GM12878 (cell line): ENCODE data around the gene PUS7L. TPM values are rescaled to one million over a fixed set of nuclear protein-coding genes. Genes with fewer than 3 reads are reported as not detected.

Source experiments
- ATAC-seq: fragments of 200-7000 bp; cut with Tn5 transposase; 3 replicates; pipeline ENCODE4 v1.9.1; 2020; ENCODE audit warnings: mild to moderate bottlenecking, moderate library complexity
- BruUV-seq: library from RNA; stranded (reverse); fragments of 400-500 nt; replicated peaks from 2 replicates; lab custom pipeline; 2021; lab: Mats Ljungman, UMichigan
- CTCF ChIA-PET: fragments of 300-600 bp; sonication (Branson Sonifier 250); formaldehyde crosslinking; extraction: SDS; loops from one replicate; lab custom pipeline; 2021; ENCODE audit warnings: inconsistent platforms; lab: Yijun Ruan, JAX
- POLR2A ChIA-PET: fragments of 350-600 bp; formaldehyde crosslinking; extraction: SDS; loops from one replicate; lab custom pipeline; 2021; ENCODE audit warnings: inconsistent platforms; lab: Charles Lee
- RAD21 ChIA-PET: fragments of 300-600 bp; sonication (Branson Sonifier 250); formaldehyde crosslinking; loops from one replicate; lab custom pipeline; 2023; ENCODE audit warnings: antibody characterized with exemption; ENCODE audit not compliant: unreplicated experiment; lab: Charles Lee
- SMC1A ChIA-PET: fragments of 300-600 bp; sonication (Branson Sonifier 250); formaldehyde crosslinking; loops from one replicate; lab custom pipeline; 2023; ENCODE audit not compliant: unreplicated experiment, uncharacterized antibody; lab: Charles Lee
- DNase-seq: peaks from one replicate; pipeline ENCODE4 v3.0.0-alpha.2; 2011; ENCODE audit warnings: low read depth, low spot score
- FAIRE-seq: peaks from 3 replicates; lab custom pipeline; 2011; peaks lifted over from hg19 to GRCh38; lab: Jason Lieb, UNC
- H2AFZ ChIP-seq: 2 replicates; pipeline ENCODE4 v1.6.0; 2011; ENCODE audit warnings: low read depth, low read length, control low read depth; ENCODE audit not compliant: control insufficient read depth
- H3K27ac ChIP-seq: 2 replicates; pipeline ENCODE4 v1.5.1; 2011; ENCODE audit warnings: control low read depth; ENCODE audit not compliant: control insufficient read depth, insufficient read depth
- H3K27me3 ChIP-seq, 2 experiments: replicated peaks in 1 of 2; 2 replicates each; pipeline versions ENCODE4 v1.6.0 to v1.6.1; 2011; ENCODE audit warnings: low read length in 1 of 2; ENCODE audit not compliant: control insufficient read depth in 2 of 2, insufficient read depth in 2 of 2
- H3K36me3 ChIP-seq, 2 experiments: 2 replicates each; pipeline ENCODE4 v1.5.1; 2011; ENCODE audit warnings: low read length in 1 of 2; ENCODE audit not compliant: control insufficient read depth in 2 of 2, insufficient read depth in 2 of 2
- H3K4me1 ChIP-seq: 2 replicates; pipeline ENCODE4 v1.6.1; 2011; ENCODE audit warnings: mild to moderate bottlenecking, low read length, moderate library complexity, mixed read lengths; ENCODE audit not compliant: control insufficient read depth, insufficient read depth
- H3K4me2 ChIP-seq: 2 replicates; pipeline ENCODE4 v1.6.0; 2011; ENCODE audit warnings: control low read depth; ENCODE audit not compliant: control insufficient read depth, insufficient read depth
- H3K4me3 ChIP-seq: fragments of 200-600 bp; sonication (generic); 2 replicates; pipeline ENCODE4 v1.5.1; 2016
- H3K79me2 ChIP-seq: 2 replicates; pipeline ENCODE4 v1.6.0; 2011; ENCODE audit warnings: low read length; ENCODE audit not compliant: control insufficient read depth, insufficient read depth
- H3K9ac ChIP-seq: 2 replicates; pipeline ENCODE4 v1.8.0; 2011; ENCODE audit warnings: low read length, control low read depth, mixed read lengths; ENCODE audit not compliant: control insufficient read depth, insufficient read depth
- H3K9me3 ChIP-seq: replicated peaks from 3 replicates; pipeline ENCODE4 v1.5.1; 2011; ENCODE audit warnings: mild to moderate bottlenecking, low read length; ENCODE audit not compliant: control insufficient read depth, insufficient read depth
- H4K20me1 ChIP-seq: 2 replicates; pipeline ENCODE4 v1.6.0; 2011; ENCODE audit not compliant: control insufficient read depth, insufficient read depth
- HDAC6 ChIP-seq: fragments of 200-600 bp; sonication (generic); IDR thresholded peaks from one replicate; pipeline ENCODE4 v1.8.0; 2017; ENCODE audit warnings: antibody characterized with exemption; ENCODE audit not compliant: unreplicated experiment
- MTA3 ChIP-seq: IDR thresholded peaks from 2 replicates; pipeline ENCODE4 v1.6.1; 2012; ENCODE audit warnings: low read length, inconsistent platforms, borderline replicate concordance
- SMAD5 ChIP-seq: IDR thresholded peaks from 2 replicates; pipeline ENCODE4 v1.6.1; 2016; ENCODE audit warnings: antibody characterized with exemption, low read depth
- SREBF2 ChIP-seq: IDR thresholded peaks from 2 replicates; pipeline ENCODE4 v1.6.1; 2012; ENCODE audit warnings: mild to moderate bottlenecking, low read length
- ZNF384 ChIP-seq: IDR thresholded peaks from 2 replicates; pipeline ENCODE4 v1.6.1; 2012; ENCODE audit warnings: low read depth, mild to moderate bottlenecking, low read length, improper control_type of control experiment, borderline replicate concordance
- ZNF622 ChIP-seq: fragments of 450-650 bp; IDR thresholded peaks from 2 replicates; pipeline ENCODE4 v1.6.1; 2017; ENCODE audit warnings: mild to moderate bottlenecking, inconsistent platforms
- WGBS: methylation state at CpG from one replicate; pipeline ENCODE4 v1.1.6; 2016; ENCODE audit warnings: low lambda C conversion rate; ENCODE audit not compliant: insufficient replicate concordance, insufficient coverage; ENCODE audit errors: missing lambda C conversion rate; 5-methylcytosine and 5-hydroxymethylcytosine counted together
- in situ Hi-C: fragments of 300-500 bp; cut with MboI; formaldehyde crosslinking; loops from 9 replicates; pipeline ENCODE4 v1.14.3; 2018; ENCODE audit warnings: mixed read lengths
- intact Hi-C: fragments of 100-400 bp; cut with micrococcal nuclease; formaldehyde crosslinking; loops from one replicate; pipeline ENCODE4 v1.14.2; 2022; ENCODE audit not compliant: unreplicated experiment
- polyA plus RNA-seq, 11 experiments: library from polyadenylated mRNA; depleted of rRNA in 4 of 11; unstranded in 6 of 11; stranded (reverse) in 5 of 11; fragments of >200 nt; fragmentation: Nextera tagmentation in 4 of 11; fragmentation: Illumina TruSeq in 1 of 11; extraction: Ambion mirVana in 4 of 11; extraction: Trizol in 1 of 11; gene quantifications; 1 replicate in 1 of 11; 2 replicates in 10 of 11; pipeline versions ENCODE4 v1.2.1 to v1.2.3, GENCODE V29; 2011 to 2016; ENCODE audit warnings: inconsistent platforms in 2 of 11, missing spikeins in 2 of 11, low read depth in 1 of 11
- total RNA-seq, 4 experiments: library from RNA; depleted of rRNA in 3 of 4; stranded (reverse); fragments of >200 nt in 3 of 4; fragmentation: Illumina TruSeq in 1 of 4; extraction: Trizol in 1 of 4; gene quantifications; 2 replicates each; pipeline versions ENCODE4 v1.2.1 to v1.2.3, GENCODE V29; 2013 to 2021
- TF ChIP-seq, protein P1 (sequence below): fragments of 450-650 bp; IDR thresholded peaks from 2 replicates; pipeline ENCODE4 v1.6.1; 2016; ENCODE audit warnings: mild to moderate bottlenecking, moderate library complexity, borderline replicate concordance

Gene PUS7L
- total and polyA plus RNA-seq, 10 of the 15 experiments (the other 5 are each of a cell fraction or from before 2014, with no cell fraction given): 7.2 to 42.1 (median 19.6) TPM

- WGBS: 99% methylated on average over 5 of the region's 5 CpGs
These were observed 9.6 kb downstream of the PUS7L start for GRCh38 chr12:43749016-43749415.

DNA sequence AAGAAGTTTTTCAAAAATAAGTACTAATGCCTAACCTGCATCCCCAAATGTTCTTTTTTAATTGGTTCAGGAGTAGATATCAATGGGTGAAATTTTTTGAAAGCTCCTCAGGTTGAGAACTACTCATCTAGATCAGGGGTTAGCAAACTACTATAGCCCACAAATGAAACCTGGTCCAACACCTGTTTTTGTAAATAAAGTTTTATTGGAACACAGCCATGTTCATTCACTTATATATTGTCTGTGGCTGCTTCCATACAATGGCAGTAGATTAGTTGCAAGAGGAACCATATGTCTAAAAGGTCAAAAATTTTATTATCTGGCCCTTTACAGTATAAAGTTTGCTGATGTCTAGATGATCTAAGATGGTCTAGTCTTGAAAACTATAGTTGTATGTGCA, 13.8 kb downstream of the PUS7L start:
- ChIA-PET SMC1A (no interaction called here), POLR2A (no interaction called here), RAD21 (no interaction called here), CTCF (no interaction called here)
- H3K27me3 ChIP-seq: no peaks in the 10 kb centered on the region
- peaks cover 6% of the 10 kb centered on the region for H3K9me3 ChIP-seq
- H3K4me3 ChIP-seq: no peak overlapping the region
- no peak overlapping the region for H3K27ac ChIP-seq
- intact Hi-C loops: no loop called here
- H3K9ac ChIP-seq: no peak overlapping the region
- no peak overlapping the region for H3K4me2 ChIP-seq
- FAIRE-seq: no peak
- no peak for ATAC-seq
- no TSS peak for BruUV-seq
- DNase-seq: no peak
- H3K4me1 ChIP-seq: peaks cover 6% of the 10 kb centered on the region
- peaks cover 0 to 20% of the 10 kb centered on the region in 2 experiments; a peak in 1 of 4 replicates for H3K36me3 ChIP-seq
- no peaks in the 10 kb centered on the region for H3K79me2 ChIP-seq
- TF ChIP-seq, protein P1, sequence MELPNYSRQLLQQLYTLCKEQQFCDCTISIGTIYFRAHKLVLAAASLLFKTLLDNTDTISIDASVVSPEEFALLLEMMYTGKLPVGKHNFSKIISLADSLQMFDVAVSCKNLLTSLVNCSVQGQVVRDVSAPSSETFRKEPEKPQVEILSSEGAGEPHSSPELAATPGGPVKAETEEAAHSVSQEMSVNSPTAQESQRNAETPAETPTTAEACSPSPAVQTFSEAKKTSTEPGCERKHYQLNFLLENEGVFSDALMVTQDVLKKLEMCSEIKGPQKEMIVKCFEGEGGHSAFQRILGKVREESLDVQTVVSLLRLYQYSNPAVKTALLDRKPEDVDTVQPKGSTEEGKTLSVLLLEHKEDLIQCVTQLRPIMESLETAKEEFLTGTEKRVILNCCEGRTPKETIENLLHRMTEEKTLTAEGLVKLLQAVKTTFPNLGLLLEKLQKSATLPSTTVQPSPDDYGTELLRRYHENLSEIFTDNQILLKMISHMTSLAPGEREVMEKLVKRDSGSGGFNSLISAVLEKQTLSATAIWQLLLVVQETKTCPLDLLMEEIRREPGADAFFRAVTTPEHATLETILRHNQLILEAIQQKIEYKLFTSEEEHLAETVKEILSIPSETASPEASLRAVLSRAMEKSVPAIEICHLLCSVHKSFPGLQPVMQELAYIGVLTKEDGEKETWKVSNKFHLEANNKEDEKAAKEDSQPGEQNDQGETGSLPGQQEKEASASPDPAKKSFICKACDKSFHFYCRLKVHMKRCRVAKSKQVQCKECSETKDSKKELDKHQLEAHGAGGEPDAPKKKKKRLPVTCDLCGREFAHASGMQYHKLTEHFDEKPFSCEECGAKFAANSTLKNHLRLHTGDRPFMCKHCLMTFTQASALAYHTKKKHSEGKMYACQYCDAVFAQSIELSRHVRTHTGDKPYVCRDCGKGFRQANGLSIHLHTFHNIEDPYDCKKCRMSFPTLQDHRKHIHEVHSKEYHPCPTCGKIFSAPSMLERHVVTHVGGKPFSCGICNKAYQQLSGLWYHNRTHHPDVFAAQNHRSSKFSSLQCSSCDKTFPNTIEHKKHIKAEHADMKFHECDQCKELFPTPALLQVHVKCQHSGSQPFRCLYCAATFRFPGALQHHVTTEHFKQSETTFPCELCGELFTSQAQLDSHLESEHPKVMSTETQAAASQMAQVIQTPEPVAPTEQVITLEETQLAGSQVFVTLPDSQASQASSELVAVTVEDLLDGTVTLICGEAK: peak; percentile 82
- TF ChIP-seq SMAD5: no peak
- H2AFZ ChIP-seq: no peak overlapping the region
- H4K20me1 ChIP-seq: no peaks in the 10 kb centered on the region
- in situ Hi-C loops: no loop called here

More at GRCh38 chr12:43749016-43749415, 9.6 kb downstream of the PUS7L start:
- H3K4me2 ChIP-seq: no peak overlapping the region
- SMC1A ChIA-PET: interaction anchor here (1.5 to 1.8 kb wide), 2 partner anchors 10 kb away, joined by 4 to 6 read pairs; partner anchors contain the start of genes IRAK4 and PUS7L
- peaks cover 0 to 8% of the 10 kb centered on the region in 2 experiments; a peak in 1 of 4 replicates for H3K36me3 ChIP-seq
- peaks cover 8% of the 10 kb centered on the region for H3K9me3 ChIP-seq
- POLR2A ChIA-PET: interaction anchor here (1.0 kb wide), 1 partner anchor 23 kb away, joined by 3 read pairs; no protein-coding TSS in a partner anchor
- no peaks in the 10 kb centered on the region for H4K20me1 ChIP-seq
- intact Hi-C loops (no loop called here), in situ Hi-C loops (no loop called here)
- H2AFZ ChIP-seq: no peak overlapping the region
- no peak overlapping the region for H3K9ac ChIP-seq
- H3K4me1 ChIP-seq: no peaks in the 10 kb centered on the region
- no peak for DNase-seq
- RAD21 ChIA-PET: interaction anchor here (1.4 kb wide), 1 partner anchor 10 kb away, joined by 3 read pairs; the partner anchor contains the start of genes IRAK4 and PUS7L
- no peak overlapping the region for H3K27ac ChIP-seq
- no peak overlapping the region for H3K4me3 ChIP-seq
- no peaks in the 10 kb centered on the region for H3K27me3 ChIP-seq
- TF ChIP-seq SREBF2 (no peak), ZNF384 (no peak), HDAC6 (no peak), ZNF622 (no peak), MTA3 (no peak)
- CTCF ChIA-PET: interaction anchor here (0.8 to 1.7 kb wide), 3 partner anchors 9 to 10 kb away, joined by 4 to 5 read pairs (median 4); partner anchors contain the start of genes IRAK4 and PUS7L
- H3K79me2 ChIP-seq: peaks cover 7% of the 10 kb centered on the region
- no peak for FAIRE-seq
- ATAC-seq: no peak
- no TSS peak for BruUV-seq
